ENCODE results near the gene CPT1C.

CPT1C gene

DNA sequence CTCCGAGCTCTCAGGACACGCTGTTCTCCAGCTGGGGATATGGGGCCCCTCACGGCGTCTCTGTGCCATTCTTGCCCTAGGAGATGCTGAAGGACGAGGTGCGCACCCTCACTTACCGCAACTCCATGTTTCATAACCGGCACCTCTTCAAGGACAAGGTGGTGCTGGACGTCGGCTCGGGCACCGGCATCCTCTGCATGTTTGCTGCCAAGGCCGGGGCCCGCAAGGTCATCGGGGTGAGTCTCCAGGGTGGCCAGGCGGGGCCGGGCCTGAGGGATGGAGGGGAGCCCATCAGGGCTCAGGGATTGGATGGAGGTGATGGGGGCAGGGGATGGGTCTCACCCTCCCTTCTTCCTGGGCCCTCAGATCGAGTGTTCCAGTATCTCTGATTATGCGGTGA, 9.1 kb upstream of the CPT1C start:
- no peak for DNase-seq (ENCODE audit: low read depth)

- no peak for DNase-seq (ENCODE audit: low read depth)
Observed at GRCh38 chr19:49682274-49682673, 8.6 kb upstream of the CPT1C start.

GRCh38 chr19:49683814-49684250, 7.1 kb upstream of the CPT1C start:
- DNase-seq (ENCODE audit: low read depth) = no peak

GRCh38 chr19:49684251-49684982, 6.5 kb upstream of the CPT1C start:
- no peak for DNase-seq (ENCODE audit: low read depth)

- no peak for DNase-seq (ENCODE audit: low read depth)
Observed at GRCh38 chr19:49684983-49685553, 5.8 kb upstream of the CPT1C start.

DNA sequence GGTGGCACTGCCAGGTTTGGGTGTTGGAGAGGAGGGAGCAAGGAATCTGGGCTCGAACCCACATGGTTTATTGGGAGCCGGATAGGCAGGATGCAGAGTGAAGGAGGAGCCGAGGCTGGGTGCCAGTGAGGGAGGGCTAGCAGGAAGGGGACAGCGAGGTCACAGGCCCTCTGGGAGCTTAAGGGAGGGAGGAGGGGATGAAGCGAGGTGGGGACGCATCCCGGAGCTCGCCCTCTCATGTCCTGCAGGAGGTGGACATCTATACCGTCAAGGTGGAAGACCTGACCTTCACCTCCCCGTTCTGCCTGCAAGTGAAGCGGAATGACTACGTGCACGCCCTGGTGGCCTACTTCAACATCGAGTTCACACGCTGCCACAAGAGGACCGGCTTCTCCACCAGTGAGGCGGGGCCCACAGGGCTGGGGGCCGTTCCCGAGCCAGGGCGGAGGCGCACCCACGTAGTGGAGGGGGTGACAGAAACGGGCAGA, 5.0 kb upstream of the CPT1C start:
- no peak for DNase-seq (ENCODE audit: low read depth)

DNA sequence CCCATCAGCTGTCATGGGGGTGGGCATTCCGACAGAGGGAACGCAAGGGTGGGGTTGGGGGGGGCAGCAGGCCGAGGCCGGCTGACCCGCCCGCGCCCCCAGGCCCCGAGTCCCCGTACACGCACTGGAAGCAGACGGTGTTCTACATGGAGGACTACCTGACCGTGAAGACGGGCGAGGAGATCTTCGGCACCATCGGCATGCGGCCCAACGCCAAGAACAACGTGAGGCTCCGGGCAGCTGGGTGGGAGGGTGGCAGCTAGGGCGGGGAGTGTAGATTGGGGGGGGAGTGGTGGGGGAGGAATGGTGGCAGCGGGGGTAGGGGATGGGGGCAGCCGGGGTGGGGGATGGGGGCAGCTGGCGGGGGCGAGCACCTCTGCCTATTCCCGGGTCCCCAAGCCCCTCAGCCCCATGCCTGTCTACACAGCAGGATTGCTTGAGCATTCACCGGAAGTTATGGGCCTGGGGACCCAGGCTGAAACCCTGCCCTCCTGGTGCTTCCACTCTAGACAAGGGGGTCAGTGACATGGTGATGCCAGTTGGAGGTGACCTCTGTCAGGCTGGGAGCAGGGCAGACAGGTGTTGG, 4.3 kb upstream of the CPT1C start:
- no peak for DNase-seq (ENCODE audit: low read depth)

DNA sequence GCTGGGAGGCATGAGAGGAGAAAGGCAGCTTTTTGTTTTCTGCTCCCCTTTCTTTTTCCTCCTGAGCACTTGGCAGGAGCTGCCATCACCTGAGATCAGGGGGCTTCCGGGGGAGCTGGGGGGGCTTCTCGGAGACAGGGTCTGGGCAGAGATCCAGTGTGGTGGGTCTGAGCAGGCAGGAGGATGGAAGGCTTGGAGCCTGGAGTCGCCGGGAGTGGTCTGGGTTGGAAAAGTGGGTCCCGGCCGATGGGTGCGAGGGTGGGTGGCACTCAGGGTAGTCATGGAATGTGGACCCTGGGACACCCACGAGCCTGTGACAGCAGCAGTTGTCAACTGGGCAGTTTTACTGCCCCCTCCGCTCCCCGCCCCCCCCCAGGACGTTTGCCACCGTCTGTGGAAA, 3.8 kb upstream of the CPT1C start:
- DNase-seq (ENCODE audit: low read depth) = no peak

DNA sequence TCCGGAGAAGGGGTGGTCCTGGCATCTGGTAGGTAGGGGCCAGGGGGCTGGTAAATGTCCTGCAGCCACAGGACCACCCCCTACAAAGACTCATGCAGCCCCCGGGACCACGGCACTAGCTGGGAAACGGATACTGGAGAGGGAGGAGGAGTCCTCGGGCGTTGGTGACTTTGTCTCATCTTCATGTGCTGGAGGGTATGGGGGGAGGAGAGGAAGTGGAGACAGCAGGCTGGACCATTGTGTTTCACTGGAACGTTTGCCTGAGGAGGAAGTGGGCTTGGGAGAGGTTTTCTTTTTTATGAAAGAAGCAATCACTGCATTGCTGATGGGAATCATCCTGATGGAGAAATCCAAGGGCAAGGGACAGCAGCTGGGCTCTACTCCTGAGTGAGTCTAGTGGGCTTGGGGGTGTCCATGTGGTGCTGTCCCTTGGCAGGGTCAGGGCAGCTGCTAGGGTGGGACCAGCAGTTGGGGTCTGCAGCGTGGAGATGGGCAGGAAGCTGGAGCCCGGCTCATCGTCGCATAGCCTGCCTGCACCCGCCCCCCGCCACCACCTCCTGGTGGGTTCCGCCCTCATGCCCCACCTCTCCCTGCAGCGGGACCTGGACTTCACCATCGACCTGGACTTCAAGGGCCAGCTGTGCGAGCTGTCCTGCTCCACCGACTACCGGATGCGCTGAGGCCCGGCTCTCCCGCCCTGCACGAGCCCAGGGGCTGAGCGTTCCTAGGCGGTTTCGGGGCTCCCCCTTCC, 3.2 kb upstream of the CPT1C start:
- no peak for DNase-seq (ENCODE audit: low read depth)

DNA sequence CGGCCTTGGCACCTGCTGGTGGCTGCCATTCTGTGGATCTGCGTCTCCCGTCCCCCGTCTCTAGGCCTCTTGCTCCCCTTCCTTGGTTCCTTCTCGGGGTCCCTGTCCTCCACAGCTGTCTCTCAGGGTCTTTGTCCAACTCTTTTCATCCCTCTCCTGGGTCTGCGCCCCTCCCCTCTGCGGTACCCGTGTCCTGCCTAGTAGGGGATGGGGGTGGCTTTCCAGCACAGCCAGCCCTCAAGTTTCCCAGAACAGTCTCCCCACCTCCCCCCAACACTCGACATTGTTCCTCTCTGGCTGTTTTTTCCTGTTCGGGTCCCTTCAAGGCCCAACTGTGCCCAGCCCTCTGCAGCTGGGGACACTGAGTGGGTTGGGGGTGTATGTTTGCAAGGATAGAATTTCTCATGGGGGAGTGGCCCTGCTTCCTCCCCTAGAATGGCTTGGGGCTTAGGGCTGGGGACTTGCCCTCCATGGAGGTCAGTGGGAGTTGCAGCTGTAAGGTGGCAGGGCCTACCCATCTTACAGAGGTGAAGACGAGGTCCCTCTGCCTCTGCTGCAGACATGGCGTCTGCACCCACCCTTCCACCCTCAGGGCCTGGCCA, 2.3 kb upstream of the CPT1C start:
- DNase-seq (ENCODE audit: low read depth) = no peak

DNA sequence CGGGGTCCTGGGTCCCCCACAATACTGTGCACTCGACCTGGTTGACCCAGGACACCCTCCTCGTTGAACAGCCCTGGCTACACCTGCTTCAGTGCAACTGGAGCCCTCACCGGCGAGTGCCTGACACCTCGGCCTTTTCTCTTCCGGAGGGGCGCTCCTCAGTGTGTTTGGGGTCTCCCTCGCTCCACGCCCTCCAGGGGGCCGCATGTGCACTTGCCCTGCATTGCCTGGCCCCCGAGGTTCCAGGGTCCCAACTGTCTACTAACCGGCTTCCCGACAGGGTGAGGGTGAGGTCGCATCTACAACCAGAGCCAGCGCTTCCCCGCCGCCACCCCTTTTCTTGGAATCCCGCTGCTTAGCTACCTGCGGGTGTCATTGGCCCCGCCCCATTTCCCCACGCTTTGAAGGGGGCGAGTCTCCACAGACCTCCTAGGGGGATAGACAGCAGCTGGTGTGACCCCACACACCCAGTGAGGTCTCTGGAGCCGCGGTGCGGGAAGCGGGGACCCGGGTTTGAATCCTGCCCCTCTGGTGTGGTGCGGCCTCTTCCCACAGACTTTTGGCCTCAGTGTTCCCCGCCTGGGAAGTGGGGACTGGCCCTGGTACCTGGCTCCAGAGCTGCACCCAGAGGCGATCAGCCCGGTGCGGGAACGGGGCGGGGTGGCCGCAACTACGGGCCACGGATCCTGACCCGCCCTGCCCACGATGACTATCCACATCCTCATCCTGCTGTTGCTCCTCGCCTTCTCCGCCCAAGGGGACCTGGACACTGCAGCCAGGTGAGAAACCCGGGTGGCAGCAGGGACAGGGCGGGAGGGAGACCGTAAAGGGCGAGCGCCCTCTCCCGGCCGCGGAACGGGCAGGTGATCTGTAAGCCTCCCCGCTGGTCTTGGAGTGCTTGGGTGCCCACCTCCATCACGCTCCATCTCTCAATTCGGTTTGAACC, 1.5 kb upstream of the CPT1C start, which contains the start of gene ADM5:
Gene ADM5, plus strand, starts transcription at position 462 of the 946 bp plus-strand sequence. Its CDS starts 244 bp downstream, at position 706.
- no peak for DNase-seq (ENCODE audit: low read depth)

GRCh38 chr19:49690079-49690655, 749 bp upstream of the CPT1C start:
- DNase-seq (ENCODE audit: low read depth) = no peak

- no peak for DNase-seq (ENCODE audit: low read depth)
Observed at GRCh38 chr19:49691243-49692146, 579 bp downstream of the CPT1C start.

DNA sequence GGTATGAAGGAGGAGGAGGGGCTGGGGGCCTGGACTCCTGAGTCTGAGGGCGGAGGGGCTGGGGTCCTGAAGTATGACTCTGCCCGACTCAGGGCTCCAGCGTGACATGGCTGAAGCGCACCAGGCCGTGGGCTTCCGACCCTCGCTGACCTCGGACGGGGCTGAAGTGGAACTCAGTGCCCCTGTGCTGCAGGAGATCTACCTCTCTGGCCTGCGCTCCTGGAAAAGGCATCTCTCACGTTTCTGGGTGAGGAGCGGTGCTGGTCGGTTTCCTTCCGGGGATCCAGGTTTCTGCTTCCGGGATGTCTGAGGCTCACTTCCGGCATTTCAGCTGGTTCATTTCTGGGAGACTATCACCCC, 1.2 kb downstream of the CPT1C start:
- no peak for DNase-seq (ENCODE audit: low read depth)

DNA sequence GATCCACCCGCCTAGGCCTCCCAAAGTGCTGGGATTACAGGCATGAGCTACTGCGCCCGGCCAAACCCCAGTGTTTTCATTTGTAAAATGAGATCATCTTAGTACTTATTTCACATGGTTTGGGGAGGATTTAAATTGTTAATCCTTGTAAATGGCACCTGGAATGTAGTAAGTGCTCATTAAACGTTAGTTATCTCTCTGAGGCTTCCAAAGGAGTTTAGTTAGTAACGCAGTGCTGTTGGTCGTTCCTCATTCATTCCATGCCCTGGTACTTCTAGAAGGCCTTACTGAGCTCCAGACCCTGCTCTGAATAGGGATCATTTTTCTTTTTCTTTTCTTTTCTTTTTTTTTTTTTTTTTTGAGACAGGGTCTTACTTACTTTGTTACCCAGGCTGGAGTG, 5.2 kb downstream of the CPT1C start:
- no peak for DNase-seq (ENCODE audit: low read depth)

GRCh38 chr19:49696865-49697264, 5.9 kb downstream of the CPT1C start:
- no peak for DNase-seq (ENCODE audit: low read depth)

DNA sequence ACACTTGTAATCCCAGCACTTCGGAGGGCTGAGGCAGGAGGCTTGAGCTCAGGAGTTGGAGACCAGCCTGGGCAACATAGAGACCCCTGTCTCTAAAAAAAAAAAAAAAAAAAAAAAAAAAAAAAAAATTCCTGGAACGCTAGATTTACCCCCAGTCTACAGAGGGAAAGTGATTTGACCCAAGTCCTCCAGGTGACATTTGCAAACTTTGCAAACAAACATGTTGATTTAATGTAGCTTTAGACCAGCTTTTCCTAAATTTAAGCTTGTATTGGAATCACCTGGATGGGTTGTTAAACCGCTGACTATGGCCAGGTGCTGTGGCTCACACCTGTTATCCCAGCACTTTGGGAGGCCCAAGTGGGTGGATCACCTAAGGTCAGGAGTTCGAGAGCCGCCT, 8.4 kb downstream of the CPT1C start:
- no peak for DNase-seq (ENCODE audit: low read depth)

GRCh38 chr19:49700563-49700962, 9.6 kb downstream of the CPT1C start:
- DNase-seq (ENCODE audit: low read depth) = no peak

DNA sequence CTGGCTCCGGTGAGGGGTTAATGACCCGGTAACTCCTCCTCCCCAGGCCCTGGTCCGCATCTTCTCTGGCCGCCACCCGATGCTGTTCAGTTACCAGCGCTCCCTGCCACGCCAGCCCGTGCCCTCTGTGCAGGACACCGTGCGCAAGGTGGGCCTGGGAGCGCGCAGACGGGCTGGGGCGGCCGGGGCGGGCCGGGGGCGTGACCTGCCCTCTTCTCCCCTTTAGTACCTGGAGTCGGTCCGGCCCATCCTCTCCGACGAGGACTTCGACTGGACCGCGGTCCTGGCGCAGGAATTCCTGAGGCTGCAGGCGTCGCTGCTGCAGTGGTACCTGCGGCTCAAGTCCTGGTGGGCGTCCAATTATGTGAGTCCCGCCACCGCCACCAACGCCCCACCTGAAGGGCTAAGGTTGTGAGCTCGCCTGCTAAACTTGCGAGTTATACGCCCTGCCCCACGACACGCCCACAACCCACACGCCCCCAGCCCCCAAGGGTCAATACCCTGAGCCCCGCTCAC, 10.4 kb downstream of the CPT1C start:
- DNase-seq (ENCODE audit: low read depth) = no peak

All from activated T-helper 9 cell treated with anti-CD3 and anti-CD28 coated beads, Interleukin-2, amount 50 U/mL, for 16 hours (primary cell).